Astrocyte (in vitro differentiated cells and primary cell): ENCODE data around the gene DBP. TPM values are rescaled to one million over a fixed set of nuclear protein-coding genes. Genes with fewer than 3 reads are reported as not detected.

Experiments used
- DNase-seq: peaks from one replicate; pipeline ENCODE4 v3.0.0-alpha.2; 2010; ENCODE audit warnings: low read depth
- FAIRE-seq: peaks from 2 replicates; lab custom pipeline; 2011; peaks lifted over from hg19 to GRCh38; lab: Jason Lieb, UNC
- H2AFZ ChIP-seq: 2 replicates; pipeline ENCODE4 v1.6.0; 2012; ENCODE audit warnings: low read depth, low read length, inconsistent platforms
- H3K27ac ChIP-seq: 2 replicates; pipeline ENCODE4 v1.5.1; 2011; ENCODE audit warnings: low read depth, low read length, inconsistent platforms
- H3K27me3 ChIP-seq: 2 replicates; pipeline ENCODE4 v1.6.0; 2011; ENCODE audit warnings: low read length, inconsistent platforms; ENCODE audit not compliant: insufficient read depth
- H3K36me3 ChIP-seq: 2 replicates; pipeline ENCODE4 v1.5.1; 2011; ENCODE audit warnings: low read length, inconsistent platforms; ENCODE audit not compliant: insufficient read depth
- H3K4me1 ChIP-seq: 2 replicates; pipeline ENCODE4 v1.5.1; 2011; ENCODE audit warnings: low read length, inconsistent platforms; ENCODE audit not compliant: insufficient read depth
- H3K4me2 ChIP-seq: 2 replicates; pipeline ENCODE4 v1.6.0; 2012; ENCODE audit warnings: low read length, inconsistent platforms
- H3K4me3 ChIP-seq: 2 replicates; pipeline ENCODE4 v1.5.1; 2011; ENCODE audit warnings: low read depth, mild to moderate bottlenecking, low read length, inconsistent platforms; ENCODE audit not compliant: insufficient read depth
- H3K79me2 ChIP-seq: 2 replicates; pipeline ENCODE4 v1.6.0; 2012; ENCODE audit warnings: mild to moderate bottlenecking, low read length, inconsistent platforms; ENCODE audit not compliant: insufficient read depth
- H3K9ac ChIP-seq: 2 replicates; pipeline ENCODE4 v1.6.0; 2012; ENCODE audit warnings: mild to moderate bottlenecking, low read length, inconsistent platforms
- H3K9me3 ChIP-seq: 2 replicates; pipeline ENCODE4 v1.5.1; 2012; ENCODE audit warnings: low read depth, mild to moderate bottlenecking, low read length, inconsistent platforms; ENCODE audit not compliant: insufficient read depth
- H4K20me1 ChIP-seq: 2 replicates; pipeline ENCODE4 v1.6.0; 2012; ENCODE audit warnings: low read length, inconsistent platforms; ENCODE audit not compliant: insufficient read depth
- H3K27ac Mint-ChIP-seq: one replicate; pipeline ENCODE4 v1.8.0; 2021; ENCODE audit warnings: mild to moderate bottlenecking, mixed read lengths; ENCODE audit not compliant: unreplicated experiment
- H3K27me3 Mint-ChIP-seq: one replicate; pipeline ENCODE4 v1.8.0; 2021; ENCODE audit warnings: low read depth, mixed read lengths; ENCODE audit not compliant: unreplicated experiment
- H3K36me3 Mint-ChIP-seq: one replicate; pipeline ENCODE4 v1.8.0; 2021; ENCODE audit warnings: low read depth, mixed read lengths; ENCODE audit not compliant: unreplicated experiment
- H3K4me1 Mint-ChIP-seq: one replicate; pipeline ENCODE4 v1.8.0; 2021; ENCODE audit warnings: low read depth, mixed read lengths; ENCODE audit not compliant: unreplicated experiment
- H3K4me3 Mint-ChIP-seq: one replicate; pipeline ENCODE4 v1.8.0; 2021; ENCODE audit warnings: mild to moderate bottlenecking, moderate library complexity, mixed read lengths; ENCODE audit not compliant: unreplicated experiment
- H3K9me3 Mint-ChIP-seq: one replicate; pipeline ENCODE4 v1.8.0; 2021; ENCODE audit warnings: mild to moderate bottlenecking, mixed read lengths; ENCODE audit not compliant: unreplicated experiment
- CTCF ChIP-seq: IDR thresholded peaks from 2 replicates; pipeline ENCODE4 v1.5.1; 2011; ENCODE audit warnings: low read depth, mild to moderate bottlenecking, inconsistent platforms, low read length, moderate library complexity; ENCODE audit not compliant: insufficient read depth
- EZH2 ChIP-seq: IDR thresholded peaks from 2 replicates; pipeline ENCODE4 v1.6.1; 2012; ENCODE audit warnings: mild to moderate bottlenecking, low read length, inconsistent platforms; ENCODE audit not compliant: insufficient read depth
- total RNA-seq: library from RNA; stranded (reverse); gene quantifications from 2 replicates; pipeline ENCODE4 v1.2.1, GENCODE V29; 2021

DBP gene
- total RNA-seq, 1 donor from 2014 or later = 1.2 TPM

DNA sequence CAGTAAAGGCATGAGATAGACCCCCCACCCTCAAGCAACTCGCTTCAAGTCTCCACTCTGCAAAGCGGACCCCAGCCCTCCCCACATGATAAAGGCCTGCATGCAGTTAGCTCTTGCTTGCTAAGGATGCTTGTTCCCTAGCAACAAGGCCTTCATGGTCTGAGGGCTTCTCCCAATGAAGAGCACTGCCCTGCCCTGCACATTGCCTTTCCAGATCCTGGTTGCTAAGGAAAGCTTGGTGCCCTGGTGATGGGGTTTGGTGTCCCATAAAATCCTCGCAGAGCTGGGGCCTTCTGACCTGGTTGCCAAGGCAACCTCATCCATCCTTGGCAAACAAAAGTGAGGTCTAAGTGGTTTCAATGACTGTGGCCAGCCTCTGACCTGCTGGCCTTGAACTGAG lies 6.0 kb downstream of the DBP start:
- no peak overlapping the region for H3K27ac ChIP-seq
- no peak overlapping the region for H2AFZ ChIP-seq
- H3K36me3 ChIP-seq = no peaks in the 10 kb centered on the region
- Mint-ChIP-seq H3K4me3 (no peak overlapping the region), H3K9me3 (no peaks in the 10 kb centered on the region), H3K27me3 (peaks cover 3% of the 10 kb centered on the region), H3K36me3 (peaks cover 2% of the 10 kb centered on the region), H3K4me1 (no peaks in the 10 kb centered on the region), H3K27ac (no peak overlapping the region)
- peaks cover 3% of the 10 kb centered on the region for H3K27me3 ChIP-seq
- no peaks in the 10 kb centered on the region for H3K79me2 ChIP-seq
- H3K4me1 ChIP-seq = peaks cover 26% of the 10 kb centered on the region
- H3K4me3 ChIP-seq = no peak overlapping the region
- peak overlapping the region; percentile 74 for H3K4me2 ChIP-seq
- H3K9me3 ChIP-seq = no peaks in the 10 kb centered on the region
- DNase-seq (no peak), FAIRE-seq (no peak)
- no peaks in the 10 kb centered on the region for H4K20me1 ChIP-seq
- peak overlapping the region; percentile 40 for H3K9ac ChIP-seq
- no peak for TF ChIP-seq CTCF
- no peak for TF ChIP-seq EZH2

DNA sequence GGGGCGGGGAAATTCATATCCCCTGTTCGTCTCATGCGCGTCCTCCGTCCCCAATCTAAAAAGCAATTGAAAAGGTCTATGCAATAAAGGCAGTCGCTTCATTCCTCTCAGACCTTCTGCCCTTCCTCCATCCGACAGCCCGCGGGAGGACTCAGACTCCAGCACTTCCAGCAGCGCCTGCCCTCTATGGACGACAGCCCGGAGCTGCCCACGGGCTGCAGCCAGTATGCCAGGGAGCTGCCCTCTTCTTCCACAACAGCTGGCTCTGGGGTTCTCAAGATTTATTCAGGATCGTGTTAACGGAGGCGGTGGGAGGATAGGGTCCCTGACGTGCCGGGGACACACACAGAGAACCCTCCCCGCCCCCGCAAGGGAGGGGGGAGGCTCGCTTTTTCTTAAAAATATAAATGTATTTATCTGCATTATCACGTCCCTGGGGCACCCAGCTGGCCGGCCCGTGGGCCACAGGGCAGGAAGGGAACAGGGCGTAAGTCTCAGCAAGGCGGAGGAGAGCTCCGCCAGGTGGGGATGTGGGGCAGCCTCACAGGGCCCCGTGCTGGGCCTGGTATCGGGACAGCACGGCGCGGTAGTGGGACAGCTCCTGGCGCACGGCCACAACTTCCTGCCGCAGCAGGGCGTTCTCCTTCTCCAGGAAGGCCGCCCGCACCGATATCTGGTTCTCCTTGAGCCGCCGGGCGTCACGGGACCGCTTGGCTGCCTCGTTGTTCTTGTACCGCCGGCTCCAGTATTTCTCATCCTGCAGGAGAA lies 6.7 kb downstream of the DBP start:
- Histone ChIP-seq H4K20me1 (no peaks in the 10 kb centered on the region), H3K9ac (peak overlapping the region; percentile 40), H3K9me3 (no peaks in the 10 kb centered on the region), H3K27ac (no peak overlapping the region), H3K4me3 (peak overlapping the region; percentile 12), H3K4me2 (peak overlapping the region; percentile 74), H2AFZ (peak overlapping the region; percentile 40), H3K79me2 (peaks cover 1% of the 10 kb centered on the region), H3K27me3 (no peaks in the 10 kb centered on the region), H3K36me3 (no peaks in the 10 kb centered on the region), H3K4me1 (peaks cover 26% of the 10 kb centered on the region)
- H3K27ac Mint-ChIP-seq = no peak overlapping the region
- no peak for FAIRE-seq
- no peaks in the 10 kb centered on the region for H3K9me3 Mint-ChIP-seq
- no peaks in the 10 kb centered on the region for H3K27me3 Mint-ChIP-seq
- TF ChIP-seq CTCF (no peak), EZH2 (no peak)
- no peak for DNase-seq
- H3K4me1 Mint-ChIP-seq = no peaks in the 10 kb centered on the region
- no peak overlapping the region for H3K4me3 Mint-ChIP-seq
- H3K36me3 Mint-ChIP-seq = peaks cover 3% of the 10 kb centered on the region

GRCh38 chr19:48629599-48630295 lies 7.4 kb downstream of the DBP start:
- H3K9ac ChIP-seq = peak overlapping the region; percentile 40
- H2AFZ ChIP-seq = peak overlapping the region; percentile 40

More at GRCh38 chr19:48629599-48630295, 7.4 kb downstream of the DBP start:
- peak overlapping the region; percentile 34 for H3K4me3 Mint-ChIP-seq
- H3K27ac ChIP-seq = no peak overlapping the region
- peak overlapping the region; percentile 11 for H3K4me3 ChIP-seq
- peaks cover 8% of the 10 kb centered on the region for H3K79me2 ChIP-seq
- H4K20me1 ChIP-seq = peaks cover 4% of the 10 kb centered on the region
- peak overlapping the region; percentile 74 for H3K4me2 ChIP-seq
- no peaks in the 10 kb centered on the region for H3K9me3 ChIP-seq
- peaks cover 5% of the 10 kb centered on the region for H3K36me3 Mint-ChIP-seq
- no peaks in the 10 kb centered on the region for H3K9me3 Mint-ChIP-seq
- no peak overlapping the region for H3K27ac Mint-ChIP-seq
- no peak for TF ChIP-seq EZH2
- TF ChIP-seq CTCF = no peak
- no peaks in the 10 kb centered on the region for H3K4me1 Mint-ChIP-seq
- H3K36me3 ChIP-seq = no peaks in the 10 kb centered on the region
- peak; percentile 64 for DNase-seq
- no peaks in the 10 kb centered on the region for H3K27me3 Mint-ChIP-seq
- no peak for FAIRE-seq
- no peaks in the 10 kb centered on the region for H3K27me3 ChIP-seq
- peaks cover 22% of the 10 kb centered on the region for H3K4me1 ChIP-seq
